HCT116 (cell line): Measurements from ENCODE around the gene FGF6. TPM values are rescaled to one million over a fixed set of nuclear protein-coding genes. Genes with fewer than 3 reads are reported as not detected.

Experiments used
- ATAC-seq: fragments of 200-7000 bp; cut with Tn5 transposase; 2 replicates; pipeline ENCODE4 v1.9.1; 2020; ENCODE audit warnings: mild to moderate bottlenecking, moderate library complexity
- BruUV-seq: library from RNA; stranded (reverse); fragments of 400-500 nt; replicated peaks from 2 replicates; lab custom pipeline; 2021; lab: Mats Ljungman, UMichigan
- CTCF ChIA-PET: fragments of 300-600 bp; sonication (Branson Sonifier 250); formaldehyde crosslinking; loops from one replicate; lab custom pipeline; 2021; ENCODE audit warnings: antibody characterized with exemption; lab: Charles Lee
- POLR2A ChIA-PET: fragments of 300-600, 350-600 bp; sonication (Branson Sonifier 250); formaldehyde crosslinking; loops from one replicate; lab custom pipeline; 2021; ENCODE audit warnings: antibody characterized with exemption; lab: Charles Lee
- RAD21 ChIA-PET, 2 experiments: fragments of 300-600 bp; sonication (Branson Sonifier 250); formaldehyde crosslinking; loops; one replicate each; lab custom pipeline; 2023; ENCODE audit warnings: low total read pairs in 2 of 2; ENCODE audit not compliant: uncharacterized antibody in 2 of 2, unreplicated experiment in 2 of 2, low non-redundant PET in 1 of 2; lab: Charles Lee
- DNase-seq: peaks from one replicate; pipeline ENCODE4 v3.0.0-alpha.2; 2010; ENCODE audit warnings: low read depth, low spot score
- H2AFZ ChIP-seq: fragments of 200-600 bp; shearing (Covaris generic), sonication (generic); 2 replicates; pipeline ENCODE4 v1.6.1; 2017; ENCODE audit warnings: low read depth, mixed run types, mixed read lengths, antibody characterized with exemption, low read length; ENCODE audit not compliant: poor library complexity, severe bottlenecking
- H3K27ac ChIP-seq: 2 replicates; pipeline ENCODE4 v1.5.1; 2012; ENCODE audit warnings: low read depth, low read length
- H3K27me3 ChIP-seq: fragments of 200-600 bp; sonication (generic); 2 replicates; pipeline ENCODE4 v1.6.1; 2016; ENCODE audit warnings: mixed run types, low read length, mixed read lengths; ENCODE audit not compliant: insufficient read depth
- H3K36me3 ChIP-seq, 2 experiments: fragments of 200-500 bp in 1 of 2; fragments of 200-600 bp in 1 of 2; sonication (Bioruptor generic) in 1 of 2; sonication (generic) in 1 of 2; 2 replicates each; pipeline versions ENCODE4 v1.5.1 to v1.6.1; 2014 to 2016; ENCODE audit warnings: low read length in 2 of 2, inconsistent platforms in 1 of 2, mixed read lengths in 1 of 2, mixed run types in 1 of 2; ENCODE audit not compliant: insufficient read depth in 2 of 2, control insufficient read depth in 1 of 2
- H3K4me1 ChIP-seq, 2 experiments: fragments of 200-600 bp in 1 of 2; sonication (generic) in 1 of 2; 2 replicates each; pipeline versions ENCODE4 v1.5.1 to v1.6.1; 2012 to 2017; ENCODE audit warnings: low read length in 2 of 2, inconsistent platforms in 1 of 2, mild to moderate bottlenecking in 1 of 2, mixed read lengths in 1 of 2, mixed run types in 1 of 2, moderate library complexity in 1 of 2; ENCODE audit not compliant: insufficient read depth in 2 of 2, control insufficient read depth in 1 of 2
- H3K4me2 ChIP-seq: fragments of 200-600 bp; sonication (generic); 2 replicates; pipeline ENCODE4 v1.6.1; 2017; ENCODE audit warnings: mixed run types, low read length, mixed read lengths
- H3K4me3 ChIP-seq, 2 experiments: fragments of 200-600 bp in 1 of 2; sonication (generic) in 1 of 2; replicated peaks in 1 of 2; 2 replicates each; pipeline ENCODE4 v1.5.1; 2011 to 2016; ENCODE audit warnings: low read length in 2 of 2, control low read depth in 1 of 2, low read depth in 1 of 2, mild to moderate bottlenecking in 1 of 2, mixed read lengths in 1 of 2, mixed run types in 1 of 2
- H3K79me2 ChIP-seq: fragments of 200-600 bp; sonication (generic); 2 replicates; pipeline ENCODE4 v1.6.1; 2017; ENCODE audit warnings: mild to moderate bottlenecking, mixed run types, low read length, moderate library complexity, mixed read lengths; ENCODE audit not compliant: insufficient read depth
- H3K9ac ChIP-seq: fragments of 200-600 bp; sonication (generic); 2 replicates; pipeline ENCODE4 v1.6.1; 2016; ENCODE audit warnings: low read length, mixed read lengths
- H3K9me2 ChIP-seq: fragments of 200-600 bp; sonication (generic), shearing (Covaris generic); 2 replicates; pipeline ENCODE4 v1.6.1; 2017; ENCODE audit warnings: mixed run types, mild to moderate bottlenecking, moderate library complexity; ENCODE audit not compliant: insufficient read depth
- H3K9me3 ChIP-seq, 2 experiments: fragments of 200-500 bp in 1 of 2; fragments of 200-600 bp in 1 of 2; sonication (Bioruptor generic) in 1 of 2; sonication (generic) in 1 of 2; 2 replicates each; pipeline ENCODE4 v1.6.1; 2014 to 2017; ENCODE audit warnings: low read length in 2 of 2, mixed read lengths in 2 of 2, inconsistent platforms in 1 of 2, low read depth in 1 of 2, mild to moderate bottlenecking in 1 of 2, mixed run types in 1 of 2, moderate library complexity in 1 of 2; ENCODE audit not compliant: control insufficient read depth in 1 of 2, insufficient read depth in 1 of 2
- H4K20me1 ChIP-seq: fragments of 200-600 bp; sonication (generic), shearing (Covaris generic); 2 replicates; pipeline ENCODE4 v1.6.1; 2017; ENCODE audit warnings: mixed run types, mild to moderate bottlenecking, moderate library complexity; ENCODE audit not compliant: insufficient read depth
- ATF3 ChIP-seq: IDR thresholded peaks from 2 replicates; pipeline ENCODE4 v1.6.1; 2012
- ELF1 ChIP-seq: IDR thresholded peaks from 2 replicates; pipeline ENCODE4 v1.6.1; 2012; ENCODE audit warnings: low read depth, borderline replicate concordance
- FOSL1 ChIP-seq: IDR thresholded peaks from 2 replicates; pipeline ENCODE4 v1.6.1; 2012; ENCODE audit warnings: low read depth
- MAX ChIP-seq: IDR thresholded peaks from 2 replicates; pipeline ENCODE4 v1.6.1; 2012
- RAD21 ChIP-seq: IDR thresholded peaks from 2 replicates; pipeline ENCODE4 v1.6.1; 2012; ENCODE audit warnings: low read depth, mild to moderate bottlenecking
- REST ChIP-seq: IDR thresholded peaks from 2 replicates; pipeline ENCODE4 v1.6.1; 2012; ENCODE audit warnings: low read depth
- SIN3A ChIP-seq: IDR thresholded peaks from 2 replicates; pipeline ENCODE4 v1.6.1; 2012; ENCODE audit warnings: low read depth
- SP1 ChIP-seq: IDR thresholded peaks from 2 replicates; pipeline ENCODE4 v1.6.1; 2012; ENCODE audit warnings: low read depth
- SRF ChIP-seq: IDR thresholded peaks from 2 replicates; pipeline ENCODE4 v1.6.1; 2012; ENCODE audit warnings: low read depth
- TCF7L2 ChIP-seq: IDR thresholded peaks from 2 replicates; pipeline ENCODE4 v1.7.0; 2011; ENCODE audit warnings: borderline replicate concordance, inconsistent platforms; ENCODE audit not compliant: insufficient read depth, insufficient read length; ENCODE audit errors: extremely low read depth
- ZFX ChIP-seq: fragments of 450-650 bp; IDR thresholded peaks from 2 replicates; pipeline ENCODE4 v1.6.1; 2017
- ZNF274 ChIP-seq: fragments of 200-500 bp; sonication (Bioruptor generic); IDR thresholded peaks from 2 replicates; pipeline ENCODE4 v1.6.1; 2014; ENCODE audit warnings: mild to moderate bottlenecking, low read depth, low read length, inconsistent platforms
- intact Hi-C: fragments of 100-400 bp; cut with micrococcal nuclease; formaldehyde crosslinking; loops from 2 replicates; pipeline ENCODE4 v1.10.0; 2022
- total RNA-seq: library from RNA; stranded (reverse); gene quantifications from one replicate; pipeline ENCODE4 v1.2.1, GENCODE V29; 2021; ENCODE audit not compliant: unreplicated experiment

FGF6 gene
- total RNA-seq, 1 experiment from 2014 or later = not detected

- H3K27ac ChIP-seq = no peak overlapping the region
- ChIA-PET RAD21 (no interaction called here), CTCF (no interaction called here), POLR2A (no interaction called here)
- peaks cover 0 to 4% of the 10 kb centered on the region in 2 experiments; a peak in 1 of 4 replicates for H3K4me1 ChIP-seq
- TF ChIP-seq MAX = no peak
- TF ChIP-seq RAD21 = no peak
- no peak for TF ChIP-seq SP1
- no peak for TF ChIP-seq SRF
- TF ChIP-seq ZFX = no peak
- TF ChIP-seq SIN3A = no peak
- no peak for TF ChIP-seq ELF1
- TF ChIP-seq ATF3 = no peak
- TF ChIP-seq REST = no peak
- no peak for TF ChIP-seq ZNF274
- TF ChIP-seq TCF7L2 = no peak
- no peak for TF ChIP-seq FOSL1
- H2AFZ ChIP-seq = no peak overlapping the region
- DNase-seq = no peak
- no peaks in the 10 kb centered on the region for H4K20me1 ChIP-seq
- H3K9ac ChIP-seq = no peak overlapping the region
- BruUV-seq = no TSS peak
- H3K36me3 ChIP-seq = no peaks in the 10 kb centered on the region
- no peaks in the 10 kb centered on the region for H3K79me2 ChIP-seq
- peaks cover 30% of the 10 kb centered on the region for H3K27me3 ChIP-seq
- no peaks in the 10 kb centered on the region for H3K9me3 ChIP-seq
- H3K9me2 ChIP-seq = no peaks in the 10 kb centered on the region
- no peak overlapping the region for H3K4me2 ChIP-seq
- intact Hi-C loops = no loop called here
- no peak for ATAC-seq
- no peak overlapping the region for H3K4me3 ChIP-seq
Measured at GRCh38 chr12:4443616-4444015, 2.0 kb downstream of the FGF6 start.
